Bronchial epithelial cell (primary cell): Measurements from ENCODE around the gene TENM4. TPM values are rescaled to one million over a fixed set of nuclear protein-coding genes. Genes with fewer than 3 reads are reported as not detected.

Experiments
- DNase-seq: peaks from one replicate; pipeline ENCODE4 v3.0.0-alpha.2; 2010; ENCODE audit warnings: low read depth
- FAIRE-seq: peaks from 2 replicates; lab custom pipeline; 2011; peaks lifted over from hg19 to GRCh38; lab: Jason Lieb, UNC
- H3K27me3 ChIP-seq: 2 replicates; pipeline ENCODE4 v1.5.1; 2011; ENCODE audit warnings: low read length; ENCODE audit not compliant: control insufficient read depth, insufficient read depth
- H3K36me3 ChIP-seq: 2 replicates; pipeline ENCODE4 v1.5.1; 2011; ENCODE audit warnings: low read length; ENCODE audit not compliant: control insufficient read depth, insufficient read depth
- H3K4me3 ChIP-seq: 2 replicates; pipeline ENCODE4 v1.5.1; 2011; ENCODE audit warnings: mild to moderate bottlenecking, low read depth, low read length, control low read depth
- CTCF ChIP-seq: IDR thresholded peaks from 2 replicates; pipeline ENCODE4 v1.5.1; 2011; ENCODE audit warnings: mild to moderate bottlenecking, moderate library complexity, low read length, control low read depth, inconsistent platforms; ENCODE audit not compliant: insufficient read depth, severe bottlenecking
- total RNA-seq: library from RNA; depleted of rRNA; stranded (reverse); fragments of >200 nt; gene quantifications from 2 replicates; pipeline ENCODE4 v1.2.1, GENCODE V29; 2014

Gene TENM4
- total RNA-seq, 1 donor from 2014 or later = 6.1 TPM

GRCh38 chr11:78698612-78699011 lies 742.2 kb downstream of the TENM4 start:
- FAIRE-seq (no peak), DNase-seq (peak; percentile 66)
- H3K27me3 ChIP-seq = no peaks in the 10 kb centered on the region

GRCh38 chr11:78696177-78696576 lies 744.7 kb downstream of the TENM4 start:
- no peak for TF ChIP-seq CTCF
- Histone ChIP-seq H3K4me3 (no peak overlapping the region), H3K36me3 (no peaks in the 10 kb centered on the region), H3K27me3 (no peaks in the 10 kb centered on the region)
- no peak for DNase-seq
- FAIRE-seq = no peak

More at GRCh38 chr11:78698612-78699011, 742.2 kb downstream of the TENM4 start:
- no peaks in the 10 kb centered on the region for H3K36me3 ChIP-seq
- no peak overlapping the region for H3K4me3 ChIP-seq
- TF ChIP-seq CTCF = no peak

GRCh38 chr11:78694152-78694551 lies 746.7 kb downstream of the TENM4 start:
- no peaks in the 10 kb centered on the region for H3K27me3 ChIP-seq
- no peak overlapping the region for H3K4me3 ChIP-seq
- no peaks in the 10 kb centered on the region for H3K36me3 ChIP-seq
- DNase-seq (no peak), FAIRE-seq (no peak)
- no peak for TF ChIP-seq CTCF

- no peak for TF ChIP-seq CTCF
- FAIRE-seq = no peak
- no peak overlapping the region for H3K4me3 ChIP-seq
- DNase-seq = no peak
- H3K27me3 ChIP-seq = no peaks in the 10 kb centered on the region
- no peaks in the 10 kb centered on the region for H3K36me3 ChIP-seq
Measured at GRCh38 chr11:78691215-78691614, 749.6 kb downstream of the TENM4 start.

- H3K27me3 ChIP-seq = no peaks in the 10 kb centered on the region
- no peak overlapping the region for H3K4me3 ChIP-seq
- no peak for TF ChIP-seq CTCF
- DNase-seq = peak; percentile 51
- FAIRE-seq = no peak
- no peaks in the 10 kb centered on the region for H3K36me3 ChIP-seq
Measured at GRCh38 chr11:78690352-78690987, 750.4 kb downstream of the TENM4 start.

GRCh38 chr11:78689585-78690153 lies 751.2 kb downstream of the TENM4 start:
- FAIRE-seq = no peak
- DNase-seq = no peak
- H3K36me3 ChIP-seq = no peaks in the 10 kb centered on the region
- H3K4me3 ChIP-seq = no peak overlapping the region
- H3K27me3 ChIP-seq = no peaks in the 10 kb centered on the region
- no peak for TF ChIP-seq CTCF
